Thymus (tissue), 11 donors: ENCODE measurements around the gene ABCA12. TPM values are rescaled to one million over a fixed set of nuclear protein-coding genes. Genes with fewer than 3 reads are reported as not detected.

Source experiments
- DNase-seq, 9 donors: peaks; one replicate each; pipeline ENCODE4 v3.0.0-alpha.2; 2013; ENCODE audit warnings: low spot score in 9 of 9, low read depth in 6 of 9, missing footprints in 1 of 9
- H3K27ac ChIP-seq, 2 donors: one replicate each; pipeline ENCODE4 v1.5.1; 2013; ENCODE audit warnings: control low read depth in 1 of 2, low read depth in 1 of 2, low read length in 1 of 2, mild to moderate bottlenecking in 1 of 2, moderate library complexity in 1 of 2
- H3K27me3 ChIP-seq, 2 donors: one replicate each; pipeline ENCODE4 v1.5.1; 2013; ENCODE audit warnings: low read length in 1 of 2; ENCODE audit not compliant: control insufficient read depth in 2 of 2, insufficient read depth in 1 of 2
- H3K36me3 ChIP-seq, 2 donors: one replicate each; pipeline ENCODE4 v1.5.1; 2013; ENCODE audit warnings: low read length in 1 of 2, mild to moderate bottlenecking in 1 of 2, moderate library complexity in 1 of 2; ENCODE audit not compliant: control insufficient read depth in 2 of 2, insufficient read depth in 2 of 2
- H3K4me1 ChIP-seq, 2 donors: one replicate each; pipeline ENCODE4 v1.5.1; 2013; ENCODE audit warnings: low read length in 2 of 2; ENCODE audit not compliant: control insufficient read depth in 2 of 2, insufficient read depth in 2 of 2
- H3K4me3 ChIP-seq, 2 donors: one replicate each; pipeline ENCODE4 v1.5.1; 2013; ENCODE audit warnings: low read length in 2 of 2, control low read depth in 1 of 2, mild to moderate bottlenecking in 1 of 2
- H3K9me3 ChIP-seq, 2 donors: one replicate each; pipeline ENCODE4 v1.5.1; 2013; ENCODE audit warnings: low read length in 1 of 2, mild to moderate bottlenecking in 1 of 2; ENCODE audit not compliant: control insufficient read depth in 2 of 2, insufficient read depth in 1 of 2
- WGBS: extraction: QIAGEN DNeasy Blood & Tissue Kit; methylation state at CpG from one replicate; pipeline ENCODE4 v1.1.7; 2013; 5-methylcytosine and 5-hydroxymethylcytosine counted together
- polyA plus RNA-seq: library from polyadenylated mRNA; stranded (reverse); fragments of 200-250 nt; gene quantifications from one replicate; pipeline ENCODE4 v1.2.3, GENCODE V29; 2013
- total RNA-seq: library from RNA; stranded (reverse); fragments of 120-200 nt; gene quantifications from one replicate; pipeline ENCODE4 v1.2.4, GENCODE V29; 2013
- donor health status: healthy.

Gene ABCA12
- total and polyA plus RNA-seq, 2 donors, result 0.14 to 0.18 TPM

DNA sequence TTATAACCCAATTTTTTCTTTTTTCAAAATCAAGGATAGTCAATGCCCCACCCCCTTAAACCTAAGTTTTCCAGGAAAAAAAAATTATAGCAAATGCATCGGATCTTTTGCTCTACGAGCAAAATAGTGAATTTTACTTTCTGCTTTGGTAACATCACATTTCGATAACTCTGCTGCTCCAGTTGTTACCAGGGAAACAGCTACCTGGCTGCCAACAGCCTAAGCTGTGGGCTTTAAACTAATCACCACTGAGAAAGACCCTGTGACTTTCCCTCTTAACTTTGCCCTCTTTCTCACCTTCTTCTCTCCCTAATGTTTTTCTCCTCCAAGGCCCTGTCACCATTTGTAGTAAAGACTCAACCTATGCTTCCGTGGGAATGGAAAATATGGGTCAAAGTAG is 145.5 kb downstream of the ABCA12 start:
- no peaks in the 10 kb centered on the region for H3K27me3 ChIP-seq
- H3K27ac ChIP-seq, result no peak overlapping the region
- H3K4me3 ChIP-seq, result no peak overlapping the region
- no peak for DNase-seq
- no peaks in the 10 kb centered on the region for H3K36me3 ChIP-seq
- no peaks in the 10 kb centered on the region for H3K4me1 ChIP-seq
- no peaks in the 10 kb centered on the region for H3K9me3 ChIP-seq
- 98% methylated on average over 4 of the region's 4 CpGs for WGBS

DNA sequence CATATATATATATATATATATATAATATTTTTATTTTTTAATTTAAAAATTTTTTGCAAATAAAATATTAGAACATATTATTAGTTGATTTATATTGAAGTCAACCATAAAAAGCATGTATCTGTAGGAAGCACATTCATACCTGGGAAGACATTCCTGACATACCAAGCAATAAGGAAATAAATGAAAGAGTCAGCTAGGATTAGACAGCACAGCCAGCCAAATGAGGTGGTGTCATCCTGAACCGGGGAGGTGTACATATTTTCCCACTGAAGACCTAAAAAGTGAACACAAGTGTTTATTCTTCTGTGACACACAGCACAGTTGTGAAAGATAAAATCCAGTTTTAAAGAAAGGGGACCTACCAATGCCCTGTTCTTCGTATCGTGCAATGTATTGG is 149.2 kb downstream of the ABCA12 start:
- no peak overlapping the region for H3K4me3 ChIP-seq
- 81% methylated on average over 3 of the region's 3 CpGs for WGBS

GRCh38 chr2:214987261-214987660 is 151.2 kb downstream of the ABCA12 start:
- no peaks in the 10 kb centered on the region for H3K9me3 ChIP-seq
- WGBS, result 96% methylated on average over 3 of the region's 3 CpGs
- H3K27ac ChIP-seq, result no peak overlapping the region
- H3K4me1 ChIP-seq, result no peaks in the 10 kb centered on the region
- no peaks in the 10 kb centered on the region for H3K27me3 ChIP-seq
- H3K36me3 ChIP-seq, result no peaks in the 10 kb centered on the region
- DNase-seq, result no peak
- H3K4me3 ChIP-seq, result no peak overlapping the region

More for the DNA sequence above, 149.2 kb downstream of the ABCA12 start:
- DNase-seq, result no peak
- Histone ChIP-seq H3K27ac (no peak overlapping the region), H3K36me3 (no peaks in the 10 kb centered on the region), H3K9me3 (no peaks in the 10 kb centered on the region), H3K4me1 (no peaks in the 10 kb centered on the region), H3K27me3 (no peaks in the 10 kb centered on the region)

DNA sequence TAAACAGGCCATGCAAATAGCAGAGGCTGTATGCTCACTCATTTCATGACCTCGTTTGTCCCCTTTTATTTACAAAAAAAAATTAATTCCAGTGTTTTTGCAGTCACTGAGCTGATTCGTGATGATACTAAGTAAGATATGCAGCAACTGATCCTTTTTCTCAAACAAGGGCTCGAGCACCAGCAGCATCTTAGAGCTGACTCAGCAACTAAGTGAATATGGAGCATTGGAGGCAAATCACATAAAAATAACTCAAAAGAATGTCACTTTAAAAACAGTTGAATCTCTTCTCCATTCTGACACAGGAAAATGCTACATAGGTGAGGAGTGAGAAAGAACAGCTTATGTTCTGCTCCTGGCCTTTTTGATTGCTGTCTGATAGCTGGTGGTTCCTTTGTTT is 152.8 kb downstream of the ABCA12 start:
- WGBS, result 80% methylated on average over 3 of the region's 3 CpGs
- H3K36me3 ChIP-seq, result no peaks in the 10 kb centered on the region
- DNase-seq, result no peak
- no peaks in the 10 kb centered on the region for H3K9me3 ChIP-seq
- no peaks in the 10 kb centered on the region for H3K27me3 ChIP-seq
- H3K4me3 ChIP-seq, result no peak overlapping the region
- H3K4me1 ChIP-seq, result no peaks in the 10 kb centered on the region
- H3K27ac ChIP-seq, result no peak overlapping the region

DNA sequence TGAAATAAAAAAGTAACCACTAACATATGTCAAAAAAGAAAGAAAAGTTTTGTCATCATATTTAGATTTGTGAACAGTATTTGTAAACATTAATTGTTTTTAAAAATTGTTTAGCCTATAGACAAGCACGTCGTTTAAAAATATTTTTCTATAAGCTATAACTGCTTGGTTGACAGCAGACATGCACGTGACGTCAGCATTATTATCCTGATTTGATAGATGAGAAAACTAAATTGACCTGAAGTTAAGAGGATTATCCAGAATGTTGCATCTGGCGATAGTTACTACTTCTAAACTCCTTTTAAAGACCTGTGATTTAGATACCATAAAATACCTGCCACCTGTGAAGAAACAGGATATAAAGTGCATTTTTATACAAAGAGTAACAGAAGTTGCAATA is 172.0 kb downstream of the ABCA12 start:
- no peaks in the 10 kb centered on the region for H3K9me3 ChIP-seq
- WGBS, result 96% methylated on average over 5 of the region's 5 CpGs

GRCh38 chr2:214960677-214961076 is 177.7 kb downstream of the ABCA12 start:
- Histone ChIP-seq H3K9me3 (no peaks in the 10 kb centered on the region), H3K4me1 (no peaks in the 10 kb centered on the region), H3K27ac (no peak overlapping the region), H3K27me3 (no peaks in the 10 kb centered on the region), H3K4me3 (no peak overlapping the region), H3K36me3 (no peaks in the 10 kb centered on the region)
- no peak for DNase-seq

More for the DNA sequence above, 172.0 kb downstream of the ABCA12 start:
- no peak overlapping the region for H3K4me3 ChIP-seq
- H3K4me1 ChIP-seq, result no peaks in the 10 kb centered on the region
- H3K36me3 ChIP-seq, result no peaks in the 10 kb centered on the region
- H3K27me3 ChIP-seq, result no peaks in the 10 kb centered on the region
- H3K27ac ChIP-seq, result no peak overlapping the region
- no peak for DNase-seq

DNA sequence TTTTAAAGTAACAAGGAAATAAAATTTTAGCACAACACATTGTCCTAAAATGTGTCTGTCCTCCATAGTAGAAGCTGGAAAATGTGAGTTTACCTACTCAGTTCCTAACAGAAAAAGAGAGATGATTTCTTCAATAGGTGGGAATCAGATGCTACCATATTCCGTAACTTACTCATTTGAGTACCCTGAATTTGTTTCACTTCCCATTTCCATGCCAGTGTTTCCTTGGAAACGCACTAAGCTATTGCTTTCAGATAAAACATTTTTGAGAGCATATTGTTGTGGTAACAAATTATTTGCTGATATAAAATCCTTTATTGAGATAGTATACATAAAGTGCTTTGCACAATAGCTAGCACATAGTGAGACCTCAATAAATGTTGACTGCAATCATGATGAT is 191.5 kb downstream of the ABCA12 start:
- Histone ChIP-seq H3K27ac (no peak overlapping the region), H3K4me3 (no peak overlapping the region), H3K27me3 (no peaks in the 10 kb centered on the region), H3K4me1 (no peaks in the 10 kb centered on the region), H3K9me3 (no peaks in the 10 kb centered on the region), H3K36me3 (no peaks in the 10 kb centered on the region)
- DNase-seq, result no peak
- 96% methylated on average over 2 of the region's 2 CpGs for WGBS

- H3K27me3 ChIP-seq, result no peaks in the 10 kb centered on the region
- no peaks in the 10 kb centered on the region for H3K4me1 ChIP-seq
- H3K27ac ChIP-seq, result no peak overlapping the region
- no peaks in the 10 kb centered on the region for H3K36me3 ChIP-seq
- no peak overlapping the region for H3K4me3 ChIP-seq
- DNase-seq, result no peak
- H3K9me3 ChIP-seq, result no peaks in the 10 kb centered on the region
- WGBS, result 95% methylated on average over 4 of the region's 4 CpGs
These were observed 204.4 kb downstream of the ABCA12 start for GRCh38 chr2:214934006-214934405.

DNA sequence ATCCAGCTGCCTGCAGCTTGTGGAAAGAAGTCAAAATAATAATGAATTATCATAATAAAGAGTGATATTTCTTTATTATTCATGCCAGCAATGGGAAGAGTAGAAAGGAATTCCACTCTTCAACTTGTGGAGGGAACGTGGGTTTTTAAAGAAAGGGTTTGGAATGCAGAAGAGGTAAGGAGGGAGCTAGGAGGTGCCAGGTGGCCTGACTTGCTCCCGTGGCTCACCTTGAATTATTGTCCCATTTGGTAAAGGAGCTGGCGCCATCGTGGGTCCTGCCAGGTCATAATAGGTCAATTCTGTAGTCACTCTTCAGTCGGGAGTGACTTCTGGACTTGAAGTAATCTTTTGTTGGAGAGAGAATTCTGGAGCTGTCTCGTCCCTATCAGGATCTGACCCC is 233.8 kb downstream of the ABCA12 start:
- WGBS, result 83% methylated on average over 6 of the region's 6 CpGs
- H3K27me3 ChIP-seq, result no peaks in the 10 kb centered on the region

GRCh38 chr2:214904176-214904575 is 234.2 kb downstream of the ABCA12 start:
- Histone ChIP-seq H3K27me3 (no peaks in the 10 kb centered on the region), H3K27ac (no peak overlapping the region)
- WGBS, result 95% methylated on average over 1 of the region's 1 CpG

More for the DNA sequence above, 233.8 kb downstream of the ABCA12 start:
- Histone ChIP-seq H3K4me3 (no peak overlapping the region), H3K9me3 (no peaks in the 10 kb centered on the region), H3K4me1 (no peaks in the 10 kb centered on the region), H3K27ac (no peak overlapping the region), H3K36me3 (no peaks in the 10 kb centered on the region)
- no peak for DNase-seq

More at GRCh38 chr2:214904176-214904575, 234.2 kb downstream of the ABCA12 start:
- H3K9me3 ChIP-seq, result no peaks in the 10 kb centered on the region
- no peaks in the 10 kb centered on the region for H3K36me3 ChIP-seq
- H3K4me1 ChIP-seq, result no peaks in the 10 kb centered on the region
- no peak for DNase-seq
- no peak overlapping the region for H3K4me3 ChIP-seq
